ENCODE measurements around the gene CAMTA1.

GRCh38 chr1:7190261-7190660, 405.0 kb downstream of the CAMTA1 start:
- TF ChIP-seq POLR2A (IDR thresholded peaks at IDR 0.05; ENCODE audit: low read length) = no peak
- TF ChIP-seq GATA1 (IDR thresholded peaks at IDR 0.05; ENCODE audit: low read depth, low read length) = no peak

Measured in erythroblast (primary cell).